ENCODE data around the gene ZNF436.

Gene ZNF436

DNA sequence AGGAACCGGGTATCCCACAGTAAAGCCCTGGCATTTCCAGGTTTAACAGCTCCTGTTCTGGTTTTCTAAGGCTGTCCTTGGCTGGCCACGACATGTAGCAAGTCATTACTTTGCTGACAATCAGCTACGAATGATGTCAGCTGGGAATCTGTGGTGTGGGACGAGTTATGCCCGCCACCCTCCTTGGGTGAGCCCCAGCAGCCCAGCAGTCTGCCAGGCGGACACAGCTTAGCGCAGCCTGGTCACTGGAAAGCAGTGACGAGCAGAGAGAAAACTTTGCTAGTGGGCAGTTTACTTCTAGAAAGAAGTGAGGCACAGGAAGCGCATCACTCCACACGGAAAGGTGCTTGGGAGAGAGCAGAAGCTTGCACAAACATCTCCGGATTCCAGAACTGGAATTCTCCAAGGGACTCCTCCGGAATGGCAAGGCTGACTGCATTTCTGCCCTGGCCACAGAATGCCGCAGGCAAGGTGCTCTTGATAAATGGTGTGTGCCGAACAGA, 15.5 kb upstream of the ZNF436 start:
- H4K20me1 ChIP-seq (ENCODE audit: low read depth, low read length), result no peaks in the 10 kb centered on the region
- no peaks in the 10 kb centered on the region for H3F3A ChIP-seq (ENCODE audit: insufficient read depth)
- no peaks in the 10 kb centered on the region for H3K36me3 ChIP-seq (ENCODE audit: low read length)
- no peaks in the 10 kb centered on the region for H3K27me3 ChIP-seq (ENCODE audit: low read length)
- H3K79me2 ChIP-seq (ENCODE audit: insufficient read depth, low read length), result no peaks in the 10 kb centered on the region
- TF ChIP-seq EZH2phosphoT487 (conservative IDR thresholded peaks at IDR 0.05; ENCODE audit: low read length), result no peak
- TF ChIP-seq, protein P1, sequence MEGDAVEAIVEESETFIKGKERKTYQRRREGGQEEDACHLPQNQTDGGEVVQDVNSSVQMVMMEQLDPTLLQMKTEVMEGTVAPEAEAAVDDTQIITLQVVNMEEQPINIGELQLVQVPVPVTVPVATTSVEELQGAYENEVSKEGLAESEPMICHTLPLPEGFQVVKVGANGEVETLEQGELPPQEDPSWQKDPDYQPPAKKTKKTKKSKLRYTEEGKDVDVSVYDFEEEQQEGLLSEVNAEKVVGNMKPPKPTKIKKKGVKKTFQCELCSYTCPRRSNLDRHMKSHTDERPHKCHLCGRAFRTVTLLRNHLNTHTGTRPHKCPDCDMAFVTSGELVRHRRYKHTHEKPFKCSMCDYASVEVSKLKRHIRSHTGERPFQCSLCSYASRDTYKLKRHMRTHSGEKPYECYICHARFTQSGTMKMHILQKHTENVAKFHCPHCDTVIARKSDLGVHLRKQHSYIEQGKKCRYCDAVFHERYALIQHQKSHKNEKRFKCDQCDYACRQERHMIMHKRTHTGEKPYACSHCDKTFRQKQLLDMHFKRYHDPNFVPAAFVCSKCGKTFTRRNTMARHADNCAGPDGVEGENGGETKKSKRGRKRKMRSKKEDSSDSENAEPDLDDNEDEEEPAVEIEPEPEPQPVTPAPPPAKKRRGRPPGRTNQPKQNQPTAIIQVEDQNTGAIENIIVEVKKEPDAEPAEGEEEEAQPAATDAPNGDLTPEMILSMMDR (IDR thresholded peaks at IDR 0.05; ENCODE audit: insufficient read depth, low read length, poor library complexity, severe bottlenecking), result no peak
- H3K9me2 ChIP-seq (replicated peaks; ENCODE audit: insufficient read depth, low read length), result no peaks in the 10 kb centered on the region
- no peaks in the 10 kb centered on the region for H3K9me3 ChIP-seq (ENCODE audit: insufficient read depth, low read length)
- H3K27ac ChIP-seq (ENCODE audit: low read depth, low read length), result no peak overlapping the region
- no peak overlapping the region for H3K9ac ChIP-seq (ENCODE audit: low read length)
- H2AFZ ChIP-seq (ENCODE audit: low read depth, low read length, severe bottlenecking), result no peak overlapping the region
- H3K4me3 ChIP-seq (ENCODE audit: insufficient read depth, low read length, poor library complexity, severe bottlenecking), result no peak overlapping the region
- no peak overlapping the region for H3K4me2 ChIP-seq (ENCODE audit: low read depth, low read length, poor library complexity, severe bottlenecking)

DNA sequence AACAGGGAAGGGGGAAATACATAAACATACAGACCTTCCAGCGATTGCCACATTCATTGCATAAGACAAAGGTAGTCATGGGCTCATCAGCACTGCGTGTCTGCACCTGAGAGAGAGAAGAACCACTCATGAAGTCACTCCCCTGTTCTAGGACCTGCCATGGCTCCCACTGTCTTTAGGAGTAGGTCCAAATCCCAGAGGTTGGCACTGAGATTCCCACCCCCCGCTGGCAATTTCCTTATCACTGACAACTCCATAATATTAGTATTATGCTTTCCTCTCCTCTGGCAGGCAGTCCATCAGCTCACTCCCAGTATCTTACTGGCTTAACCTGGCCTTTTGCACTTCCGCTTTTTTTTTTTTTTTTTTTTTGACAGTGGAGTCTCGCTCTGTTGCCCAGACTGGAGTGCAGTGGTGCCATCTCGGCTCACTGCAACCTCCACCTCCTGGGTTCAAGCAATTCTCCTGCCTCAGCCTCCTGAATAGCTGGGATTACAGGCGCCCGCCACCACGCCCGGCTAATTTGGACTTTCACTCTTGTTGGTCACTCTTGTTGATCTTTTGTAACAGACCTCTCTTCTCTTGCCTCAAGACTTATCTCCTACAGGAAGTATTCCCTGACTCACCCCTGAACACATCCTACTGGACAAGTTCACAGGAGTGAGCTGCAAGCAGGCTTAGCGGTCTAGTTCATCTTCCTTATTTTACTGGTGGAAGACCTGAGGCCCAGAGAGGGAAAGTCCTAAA, 14.8 kb upstream of the ZNF436 start:
- Histone ChIP-seq H3K4me3 (ENCODE audit: insufficient read depth, low read length, poor library complexity, severe bottlenecking) (no peak overlapping the region), H3K27me3 (ENCODE audit: low read length) (no peaks in the 10 kb centered on the region), H3K27ac (ENCODE audit: low read depth, low read length) (no peak overlapping the region), H4K20me1 (ENCODE audit: low read depth, low read length) (no peaks in the 10 kb centered on the region), H3K4me2 (ENCODE audit: low read depth, low read length, poor library complexity, severe bottlenecking) (no peak overlapping the region), H3K9me2 (replicated peaks; ENCODE audit: insufficient read depth, low read length) (no peaks in the 10 kb centered on the region), H3F3A (ENCODE audit: insufficient read depth) (no peaks in the 10 kb centered on the region), H3K79me2 (ENCODE audit: insufficient read depth, low read length) (no peaks in the 10 kb centered on the region), H3K9ac (ENCODE audit: low read length) (no peak overlapping the region), H3K9me3 (ENCODE audit: insufficient read depth, low read length) (no peaks in the 10 kb centered on the region), H2AFZ (ENCODE audit: low read depth, low read length, severe bottlenecking) (no peak overlapping the region), H3K36me3 (ENCODE audit: low read length) (no peaks in the 10 kb centered on the region)
- TF ChIP-seq, protein P1 (IDR thresholded peaks at IDR 0.05; ENCODE audit: insufficient read depth, low read length, poor library complexity, severe bottlenecking), result no peak
- TF ChIP-seq EZH2phosphoT487 (conservative IDR thresholded peaks at IDR 0.05; ENCODE audit: low read length), result no peak

DNA sequence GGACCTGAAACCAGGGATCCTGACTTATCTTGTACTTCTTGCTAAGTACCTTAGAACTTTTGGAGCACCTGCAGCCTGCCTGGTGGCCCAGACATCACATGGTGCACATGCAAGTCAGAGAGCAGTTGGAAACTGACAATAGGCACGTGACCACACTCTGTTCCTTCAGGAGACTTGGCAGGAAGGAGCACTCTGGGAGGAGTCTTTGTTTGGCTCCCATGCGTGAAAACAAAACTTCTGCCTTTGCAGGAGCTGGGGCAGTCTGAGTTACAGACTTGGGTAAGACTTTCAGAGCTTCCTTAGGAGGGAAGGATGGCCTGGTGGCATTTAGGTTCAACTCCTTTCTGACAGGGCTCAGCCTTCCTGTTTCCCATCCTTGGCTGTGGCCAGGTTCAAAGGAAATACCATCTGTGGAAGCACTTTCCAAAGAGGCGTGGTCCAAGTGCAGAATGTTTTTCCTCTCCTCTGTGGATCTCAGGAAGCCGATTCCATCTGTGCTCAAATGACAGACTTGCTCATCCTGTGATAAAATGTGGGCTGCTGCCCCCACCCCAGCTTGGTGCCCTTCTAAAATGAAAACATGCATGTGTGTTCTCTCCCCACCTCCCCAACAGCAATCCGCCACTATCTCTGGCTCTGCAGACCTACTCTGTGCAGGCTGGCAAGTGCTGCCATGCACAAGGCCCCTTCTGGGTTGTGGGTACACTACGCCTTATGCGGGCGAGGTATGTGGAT, 14.1 kb upstream of the ZNF436 start:
- no peaks in the 10 kb centered on the region for H3K36me3 ChIP-seq (ENCODE audit: low read length)
- H3K9me2 ChIP-seq (replicated peaks; ENCODE audit: insufficient read depth, low read length), result no peaks in the 10 kb centered on the region
- no peaks in the 10 kb centered on the region for H3K9me3 ChIP-seq (ENCODE audit: insufficient read depth, low read length)
- H2AFZ ChIP-seq (ENCODE audit: low read depth, low read length, severe bottlenecking), result no peak overlapping the region
- no peak overlapping the region for H3K27ac ChIP-seq (ENCODE audit: low read depth, low read length)
- H3K9ac ChIP-seq (ENCODE audit: low read length), result no peak overlapping the region
- no peaks in the 10 kb centered on the region for H4K20me1 ChIP-seq (ENCODE audit: low read depth, low read length)
- H3K4me2 ChIP-seq (ENCODE audit: low read depth, low read length, poor library complexity, severe bottlenecking), result no peak overlapping the region
- TF ChIP-seq, protein P1 (IDR thresholded peaks at IDR 0.05; ENCODE audit: insufficient read depth, low read length, poor library complexity, severe bottlenecking), result no peak
- TF ChIP-seq EZH2phosphoT487 (conservative IDR thresholded peaks at IDR 0.05; ENCODE audit: low read length), result no peak
- no peak overlapping the region for H3K4me3 ChIP-seq (ENCODE audit: insufficient read depth, low read length, poor library complexity, severe bottlenecking)
- H3K27me3 ChIP-seq (ENCODE audit: low read length), result no peaks in the 10 kb centered on the region
- H3F3A ChIP-seq (ENCODE audit: insufficient read depth), result no peaks in the 10 kb centered on the region
- no peaks in the 10 kb centered on the region for H3K79me2 ChIP-seq (ENCODE audit: insufficient read depth, low read length)
